ENCODE data around the gene USP15.
A peak's percentile ranks its signal among the peaks of the same experiment; 100 is the strongest.

The USP15 gene

DNA sequence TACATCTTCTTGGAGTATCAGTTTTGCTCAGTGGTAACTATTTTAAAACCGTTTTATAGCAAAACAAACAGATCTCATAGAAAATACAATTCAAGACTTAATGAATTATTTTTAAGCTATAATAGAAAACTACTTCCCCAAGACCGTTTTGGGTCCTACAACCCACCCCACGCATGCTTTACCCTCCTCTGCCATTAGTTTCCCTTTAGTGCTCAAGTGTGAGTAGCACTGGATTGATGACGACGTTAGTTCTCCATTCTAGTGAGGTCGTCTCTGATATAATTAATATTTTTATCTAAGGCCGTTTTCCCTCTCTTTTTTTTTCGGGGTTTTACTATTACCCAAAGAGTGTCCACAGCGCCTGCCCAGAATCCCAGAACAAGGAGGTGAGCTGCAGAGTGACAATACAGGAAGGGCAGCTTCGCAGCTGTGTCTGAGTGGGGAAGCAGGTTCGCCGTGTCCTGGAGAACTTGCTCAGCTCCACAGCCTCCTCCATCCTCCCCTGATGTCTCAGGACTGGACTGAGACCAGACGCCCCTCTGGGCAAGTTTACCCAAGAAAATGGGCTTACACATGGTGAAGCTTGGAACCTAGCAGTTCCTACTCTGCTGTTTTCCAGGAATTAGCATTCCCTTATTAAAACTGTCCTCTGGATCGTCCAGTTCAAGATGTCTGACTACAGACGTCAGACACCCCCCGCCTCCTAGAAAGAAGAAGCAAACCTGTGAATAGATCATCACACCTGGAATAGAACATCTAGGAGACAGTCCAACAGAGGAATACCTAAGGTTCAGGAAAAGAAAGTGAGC is 174.5 kb downstream of the USP15 start:
- WGBS (ENCODE audit: extremely low coverage, insufficient coverage, low lambda C conversion rate): no CpG with 5 or more reads among the region's 16 CpGs
- Histone ChIP-seq H3K27me3 (ENCODE audit: insufficient read depth, low read length, poor library complexity) (peaks cover 5% of the 10 kb centered on the region), H4K8ac (ENCODE audit: low read depth, low read length) (no peak overlapping the region), H3K4me2 (ENCODE audit: low read length) (peak overlapping the region; percentile 64), H3K27ac (ENCODE audit: low read depth, low read length) (no peak overlapping the region), H2BK120ac (ENCODE audit: low read depth, low read length) (no peak overlapping the region), H4K5ac (ENCODE audit: low read length) (no peak overlapping the region), H3K56ac (ENCODE audit: low read length) (no peak overlapping the region), H3K23ac (ENCODE audit: low read length) (no peak overlapping the region), H3K36me3 (ENCODE audit: control insufficient read depth, insufficient read depth, low read length) (no peaks in the 10 kb centered on the region), H3K9ac (ENCODE audit: low read length) (no peak overlapping the region), H3K4me1 (ENCODE audit: control insufficient read depth, low read depth, low read length) (no peaks in the 10 kb centered on the region), H3K4me3 (ENCODE audit: low read length) (no peak overlapping the region), H3K18ac (ENCODE audit: low read length) (no peak overlapping the region), H2BK5ac (ENCODE audit: low read length) (no peak overlapping the region), H3K79me2 (ENCODE audit: control insufficient read depth, insufficient read depth, low read length) (no peaks in the 10 kb centered on the region), H2BK15ac (replicated peaks; ENCODE audit: low read depth) (no peak overlapping the region), H2AK5ac (ENCODE audit: low read length) (no peak overlapping the region), H3K4ac (ENCODE audit: low read depth, low read length) (no peak overlapping the region), H3K79me1 (ENCODE audit: low read length) (no peaks in the 10 kb centered on the region)
- no peak for DNase-seq

GRCh38 chr12:62435303-62436163 is 175.3 kb downstream of the USP15 start:
- Histone ChIP-seq H3K18ac (ENCODE audit: low read length) (no peak overlapping the region), H3K4me1 (ENCODE audit: control insufficient read depth, low read depth, low read length) (no peaks in the 10 kb centered on the region), H3K4me3 (ENCODE audit: low read length) (no peak overlapping the region), H3K9ac (ENCODE audit: low read length) (no peak overlapping the region), H3K4ac (ENCODE audit: low read depth, low read length) (no peak overlapping the region), H3K4me2 (ENCODE audit: low read length) (peak overlapping the region; percentile 69), H3K27ac (ENCODE audit: low read depth, low read length) (no peak overlapping the region), H2AK5ac (ENCODE audit: low read length) (no peak overlapping the region), H3K79me1 (ENCODE audit: low read length) (no peaks in the 10 kb centered on the region), H2BK15ac (replicated peaks; ENCODE audit: low read depth) (no peak overlapping the region), H2BK120ac (ENCODE audit: low read depth, low read length) (no peak overlapping the region), H3K27me3 (ENCODE audit: insufficient read depth, low read length, poor library complexity) (peaks cover 5% of the 10 kb centered on the region), H4K8ac (ENCODE audit: low read depth, low read length) (no peak overlapping the region), H2BK5ac (ENCODE audit: low read length) (no peak overlapping the region), H3K56ac (ENCODE audit: low read length) (peak overlapping the region; percentile 49), H4K5ac (ENCODE audit: low read length) (no peak overlapping the region), H3K36me3 (ENCODE audit: control insufficient read depth, insufficient read depth, low read length) (no peaks in the 10 kb centered on the region), H3K79me2 (ENCODE audit: control insufficient read depth, insufficient read depth, low read length) (no peaks in the 10 kb centered on the region), H3K23ac (ENCODE audit: low read length) (no peak overlapping the region)
- WGBS (ENCODE audit: extremely low coverage, insufficient coverage, low lambda C conversion rate): no CpG with 5 or more reads among the region's 29 CpGs
- peak; percentile 88 for DNase-seq

DNA sequence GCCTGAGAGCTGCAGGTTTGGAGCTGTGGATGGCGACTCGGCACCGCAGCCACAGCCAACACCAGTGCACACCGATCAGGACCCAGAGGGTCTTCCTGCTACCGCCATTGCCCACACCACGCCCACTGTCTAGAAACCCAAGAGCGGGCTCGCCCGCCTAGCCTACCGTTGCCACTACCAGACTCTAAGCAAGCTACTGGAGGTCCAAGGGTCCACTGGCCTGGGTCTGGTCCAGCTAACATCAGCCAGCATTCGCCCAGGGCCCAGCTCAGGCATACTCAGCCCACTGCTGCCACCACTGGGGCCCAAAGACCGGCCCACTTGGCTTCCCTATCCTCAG is 175.9 kb downstream of the USP15 start:
- no CpG with 5 or more reads among the region's 12 CpGs for WGBS (ENCODE audit: extremely low coverage, insufficient coverage, low lambda C conversion rate)
- H3K79me2 ChIP-seq (ENCODE audit: control insufficient read depth, insufficient read depth, low read length): no peaks in the 10 kb centered on the region
- no peaks in the 10 kb centered on the region for H3K36me3 ChIP-seq (ENCODE audit: control insufficient read depth, insufficient read depth, low read length)
- peaks cover 5% of the 10 kb centered on the region for H3K27me3 ChIP-seq (ENCODE audit: insufficient read depth, low read length, poor library complexity)
- no peak overlapping the region for H3K9ac ChIP-seq (ENCODE audit: low read length)
- no peak overlapping the region for H2BK5ac ChIP-seq (ENCODE audit: low read length)
- H3K56ac ChIP-seq (ENCODE audit: low read length): peak overlapping the region; percentile 47
- DNase-seq: no peak
- no peak overlapping the region for H2BK15ac ChIP-seq (replicated peaks; ENCODE audit: low read depth)
- H2BK120ac ChIP-seq (ENCODE audit: low read depth, low read length): no peak overlapping the region
- no peak overlapping the region for H3K23ac ChIP-seq (ENCODE audit: low read length)
- H3K4me3 ChIP-seq (ENCODE audit: low read length): no peak overlapping the region
- no peaks in the 10 kb centered on the region for H3K79me1 ChIP-seq (ENCODE audit: low read length)
- no peak overlapping the region for H4K8ac ChIP-seq (ENCODE audit: low read depth, low read length)
- no peak overlapping the region for H4K5ac ChIP-seq (ENCODE audit: low read length)
- H2AK5ac ChIP-seq (ENCODE audit: low read length): no peak overlapping the region
- peak overlapping the region; percentile 69 for H3K4me2 ChIP-seq (ENCODE audit: low read length)
- H3K4ac ChIP-seq (ENCODE audit: low read depth, low read length): no peak overlapping the region
- H3K27ac ChIP-seq (ENCODE audit: low read depth, low read length): no peak overlapping the region
- H3K18ac ChIP-seq (ENCODE audit: low read length): no peak overlapping the region
- H3K4me1 ChIP-seq (ENCODE audit: control insufficient read depth, low read depth, low read length): no peaks in the 10 kb centered on the region

DNA sequence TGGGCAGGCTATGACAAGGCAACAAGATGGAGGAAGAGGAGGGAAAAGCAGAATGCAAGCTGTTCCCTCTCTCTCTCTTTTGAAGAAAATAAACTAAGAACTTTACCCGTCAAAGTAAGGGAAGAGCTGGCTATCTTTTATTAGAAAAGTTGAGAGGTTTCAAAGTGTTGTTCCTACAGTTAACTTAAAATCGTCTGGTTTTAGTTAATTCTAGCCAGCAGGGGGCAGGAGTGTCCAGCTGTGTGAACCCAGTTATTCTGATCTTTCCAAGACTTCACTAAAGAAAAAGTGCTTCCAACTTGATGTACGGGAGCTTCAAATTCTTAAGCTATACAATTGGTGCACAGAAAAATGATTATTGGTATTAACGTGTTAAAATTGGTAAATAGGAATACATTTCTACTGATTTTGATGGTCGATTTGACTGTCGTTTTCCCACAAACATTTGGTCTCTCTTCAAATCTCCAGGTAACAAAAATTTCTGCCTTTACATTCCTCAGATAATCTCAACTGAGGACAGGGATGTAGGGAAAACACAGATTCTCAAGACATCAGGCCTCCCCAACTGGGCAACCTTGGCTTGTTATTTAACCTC is 178.0 kb downstream of the USP15 start:
- no peak overlapping the region for H3K9ac ChIP-seq (ENCODE audit: low read length)
- no peaks in the 10 kb centered on the region for H3K36me3 ChIP-seq (ENCODE audit: control insufficient read depth, insufficient read depth, low read length)
- peaks cover 5% of the 10 kb centered on the region for H3K27me3 ChIP-seq (ENCODE audit: insufficient read depth, low read length, poor library complexity)
- no peak overlapping the region for H3K4me3 ChIP-seq (ENCODE audit: low read length)
- DNase-seq: peak; percentile 59
- no peak overlapping the region for H2BK120ac ChIP-seq (ENCODE audit: low read depth, low read length)
- no peaks in the 10 kb centered on the region for H3K79me2 ChIP-seq (ENCODE audit: control insufficient read depth, insufficient read depth, low read length)
- H3K4ac ChIP-seq (ENCODE audit: low read depth, low read length): no peak overlapping the region
- WGBS (ENCODE audit: extremely low coverage, insufficient coverage, low lambda C conversion rate): no CpG with 5 or more reads among the region's 6 CpGs
- H2AK5ac ChIP-seq (ENCODE audit: low read length): no peak overlapping the region
- H3K4me2 ChIP-seq (ENCODE audit: low read length): no peak overlapping the region
- no peak overlapping the region for H3K23ac ChIP-seq (ENCODE audit: low read length)
- no peak overlapping the region for H2BK5ac ChIP-seq (ENCODE audit: low read length)
- H3K79me1 ChIP-seq (ENCODE audit: low read length): no peaks in the 10 kb centered on the region
- H2BK15ac ChIP-seq (replicated peaks; ENCODE audit: low read depth): no peak overlapping the region
- H4K5ac ChIP-seq (ENCODE audit: low read length): no peak overlapping the region
- no peaks in the 10 kb centered on the region for H3K4me1 ChIP-seq (ENCODE audit: control insufficient read depth, low read depth, low read length)
- no peak overlapping the region for H3K56ac ChIP-seq (ENCODE audit: low read length)
- no peak overlapping the region for H3K27ac ChIP-seq (ENCODE audit: low read depth, low read length)
- no peak overlapping the region for H3K18ac ChIP-seq (ENCODE audit: low read length)
- H4K8ac ChIP-seq (ENCODE audit: low read depth, low read length): no peak overlapping the region

GRCh38 chr12:62446754-62447452 is 186.7 kb downstream of the USP15 start:
- Histone ChIP-seq H3K4ac (ENCODE audit: low read depth, low read length) (no peak overlapping the region), H3K79me1 (ENCODE audit: low read length) (no peaks in the 10 kb centered on the region), H4K8ac (ENCODE audit: low read depth, low read length) (no peak overlapping the region), H3K56ac (ENCODE audit: low read length) (no peak overlapping the region), H3K79me2 (ENCODE audit: control insufficient read depth, insufficient read depth, low read length) (no peaks in the 10 kb centered on the region), H3K27ac (ENCODE audit: low read depth, low read length) (no peak overlapping the region), H4K5ac (ENCODE audit: low read length) (no peak overlapping the region), H3K4me3 (ENCODE audit: low read length) (no peak overlapping the region), H3K23ac (ENCODE audit: low read length) (no peak overlapping the region), H3K36me3 (ENCODE audit: control insufficient read depth, insufficient read depth, low read length) (no peaks in the 10 kb centered on the region), H2AK5ac (ENCODE audit: low read length) (no peak overlapping the region), H3K4me1 (ENCODE audit: control insufficient read depth, low read depth, low read length) (no peaks in the 10 kb centered on the region), H3K27me3 (ENCODE audit: insufficient read depth, low read length, poor library complexity) (no peaks in the 10 kb centered on the region), H3K9ac (ENCODE audit: low read length) (no peak overlapping the region), H2BK15ac (replicated peaks; ENCODE audit: low read depth) (no peak overlapping the region), H2BK5ac (ENCODE audit: low read length) (no peak overlapping the region), H3K4me2 (ENCODE audit: low read length) (no peak overlapping the region), H2BK120ac (ENCODE audit: low read depth, low read length) (no peak overlapping the region), H3K18ac (ENCODE audit: low read length) (no peak overlapping the region)
- DNase-seq: no peak
- no CpG with 5 or more reads among the region's 2 CpGs for WGBS (ENCODE audit: extremely low coverage, insufficient coverage, low lambda C conversion rate)

All from mesendoderm (in vitro differentiated cells).